Trophoblast cell (in vitro differentiated cells and primary cell): ENCODE measurements around the gene RASA2.

Experiments
- DNase-seq, 2 donors: peaks; one replicate each; pipeline ENCODE4 v3.0.0-alpha.2; 2016
- H2AFZ ChIP-seq: 2 replicates; pipeline ENCODE4 v1.6.1; 2013; ENCODE audit warnings: low read length, moderate library complexity, mild to moderate bottlenecking; ENCODE audit not compliant: insufficient read depth, poor library complexity
- H2AK5ac ChIP-seq: 2 replicates; pipeline ENCODE4 v1.6.1; 2013; ENCODE audit warnings: mild to moderate bottlenecking, low read length
- H2BK120ac ChIP-seq: 2 replicates; pipeline ENCODE4 v1.6.1; 2013; ENCODE audit warnings: low read length, mild to moderate bottlenecking, moderate library complexity; ENCODE audit not compliant: insufficient read depth, poor library complexity
- H2BK12ac ChIP-seq: 2 replicates; pipeline ENCODE4 v1.6.1; 2013; ENCODE audit warnings: mild to moderate bottlenecking, low read length, moderate library complexity
- H2BK5ac ChIP-seq: 2 replicates; pipeline ENCODE4 v1.6.1; 2013; ENCODE audit warnings: low read length, low read depth, moderate library complexity, mild to moderate bottlenecking; ENCODE audit not compliant: poor library complexity
- H3K14ac ChIP-seq: 2 replicates; pipeline ENCODE4 v1.6.1; 2013; ENCODE audit warnings: mild to moderate bottlenecking, low read length
- H3K18ac ChIP-seq: 2 replicates; pipeline ENCODE4 v1.6.1; 2013; ENCODE audit warnings: mild to moderate bottlenecking, low read length
- H3K23ac ChIP-seq: 2 replicates; pipeline ENCODE4 v1.6.1; 2013; ENCODE audit warnings: low read length
- H3K27ac ChIP-seq: 2 replicates; pipeline ENCODE4 v1.5.1; 2013; ENCODE audit warnings: low read depth, mild to moderate bottlenecking, inconsistent platforms, low read length, moderate library complexity
- H3K27me3 ChIP-seq: 2 replicates; pipeline ENCODE4 v1.6.1; 2013; ENCODE audit warnings: inconsistent platforms, mild to moderate bottlenecking, low read length, moderate library complexity; ENCODE audit not compliant: insufficient read depth
- H3K36me3 ChIP-seq, 2 experiments: 1 replicate in 1 of 2; 2 replicates in 1 of 2; pipeline ENCODE4 v1.6.1; 2013; ENCODE audit warnings: low read length in 2 of 2, mild to moderate bottlenecking in 2 of 2, moderate library complexity in 1 of 2; ENCODE audit not compliant: insufficient read depth in 2 of 2, control insufficient read depth in 1 of 2
- H3K4ac ChIP-seq: 2 replicates; pipeline ENCODE4 v1.6.1; 2013; ENCODE audit warnings: low read depth, mild to moderate bottlenecking, low read length, moderate library complexity
- H3K4me1 ChIP-seq, 2 experiments: 1 replicate in 1 of 2; 2 replicates in 1 of 2; pipeline ENCODE4 v1.6.1; 2013; ENCODE audit warnings: low read length in 2 of 2, mild to moderate bottlenecking in 2 of 2, moderate library complexity in 1 of 2; ENCODE audit not compliant: insufficient read depth in 2 of 2, control insufficient read depth in 1 of 2
- H3K4me2 ChIP-seq: 2 replicates; pipeline ENCODE4 v1.6.1; 2013; ENCODE audit warnings: inconsistent platforms, mild to moderate bottlenecking, low read length, moderate library complexity
- H3K4me3 ChIP-seq: 2 replicates; pipeline ENCODE4 v1.5.1; 2013; ENCODE audit warnings: mild to moderate bottlenecking, low read depth, low read length, inconsistent platforms
- H3K79me1 ChIP-seq: one replicate; pipeline ENCODE4 v1.6.1; 2013; ENCODE audit warnings: low read length
- H3K79me2 ChIP-seq: 2 replicates; pipeline ENCODE4 v1.6.1; 2013; ENCODE audit warnings: low read length, mild to moderate bottlenecking; ENCODE audit not compliant: control insufficient read depth, insufficient read depth, poor library complexity
- H3K9ac ChIP-seq: 2 replicates; pipeline ENCODE4 v1.6.1; 2013; ENCODE audit warnings: mild to moderate bottlenecking, low read length
- H3K9me3 ChIP-seq: 2 replicates; pipeline ENCODE4 v1.6.1; 2013; ENCODE audit warnings: low read depth, mild to moderate bottlenecking, control low read depth, inconsistent platforms, low read length; ENCODE audit not compliant: insufficient read depth
- H4K12ac ChIP-seq: 2 replicates; pipeline ENCODE4 v1.6.1; 2013; ENCODE audit warnings: low read depth, mild to moderate bottlenecking, low read length, moderate library complexity
- H4K8ac ChIP-seq: 2 replicates; pipeline ENCODE4 v1.6.1; 2013; ENCODE audit warnings: low read depth, mild to moderate bottlenecking, low read length, moderate library complexity
- H4K91ac ChIP-seq: one replicate; pipeline ENCODE4 v1.6.1; 2013; ENCODE audit warnings: low read depth, mild to moderate bottlenecking, low read length, moderate library complexity
- WGBS: extraction: QIAGEN DNeasy Blood & Tissue Kit; methylation state at CpG from one replicate; pipeline ENCODE4 v1.1.7; 2013; ENCODE audit warnings: missing lambda C conversion rate; ENCODE audit not compliant: insufficient read length, insufficient coverage; ENCODE audit errors: extremely low coverage; 5-methylcytosine and 5-hydroxymethylcytosine counted together

Gene RASA2

DNA sequence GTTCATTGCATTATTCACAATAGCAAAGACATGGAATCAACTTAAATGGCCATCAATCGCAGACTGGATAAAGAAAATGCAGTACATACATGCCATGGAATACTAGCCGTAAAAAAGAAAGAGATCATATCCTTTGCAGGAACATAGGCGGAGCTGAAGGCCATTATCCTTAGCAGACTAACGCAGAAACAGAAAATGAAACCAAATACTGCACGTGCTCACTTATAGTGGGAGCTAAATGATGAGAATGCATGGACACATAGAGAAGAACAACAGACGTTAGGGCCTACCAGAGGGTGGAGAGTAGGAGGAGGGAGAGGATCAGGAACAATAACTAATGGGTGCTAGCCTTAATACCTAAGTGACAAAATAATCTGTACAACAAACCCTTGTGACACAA lies 57.9 kb downstream of the RASA2 start:
- no peak overlapping the region for H2BK120ac ChIP-seq
- no peak overlapping the region for H4K8ac ChIP-seq
- H2BK12ac ChIP-seq = no peak overlapping the region
- H3K27me3 ChIP-seq = no peaks in the 10 kb centered on the region
- H3K9me3 ChIP-seq = no peaks in the 10 kb centered on the region
- no peak overlapping the region for H4K12ac ChIP-seq
- H2AFZ ChIP-seq = no peak overlapping the region
- no CpG with 5 or more reads among the region's 6 CpGs for WGBS
- H3K79me2 ChIP-seq = no peaks in the 10 kb centered on the region
- H3K79me1 ChIP-seq = no peaks in the 10 kb centered on the region
- H3K14ac ChIP-seq = no peak overlapping the region
- H3K9ac ChIP-seq = no peak overlapping the region
- no peak overlapping the region for H2AK5ac ChIP-seq
- H3K4me3 ChIP-seq = no peak overlapping the region
- peaks cover 0 to 2% of the 10 kb centered on the region in 2 experiments for H3K36me3 ChIP-seq
- H2BK5ac ChIP-seq = no peak overlapping the region
- H3K18ac ChIP-seq = no peak overlapping the region
- H3K23ac ChIP-seq = no peak overlapping the region
- H3K4ac ChIP-seq = no peak overlapping the region
- no peak overlapping the region for H3K27ac ChIP-seq
- H4K91ac ChIP-seq = no peak overlapping the region
- no peaks in the 10 kb centered on the region for H3K4me1 ChIP-seq
- peak in 1 of 2 donors; percentile 43 for DNase-seq
- no peak overlapping the region for H3K4me2 ChIP-seq

DNA sequence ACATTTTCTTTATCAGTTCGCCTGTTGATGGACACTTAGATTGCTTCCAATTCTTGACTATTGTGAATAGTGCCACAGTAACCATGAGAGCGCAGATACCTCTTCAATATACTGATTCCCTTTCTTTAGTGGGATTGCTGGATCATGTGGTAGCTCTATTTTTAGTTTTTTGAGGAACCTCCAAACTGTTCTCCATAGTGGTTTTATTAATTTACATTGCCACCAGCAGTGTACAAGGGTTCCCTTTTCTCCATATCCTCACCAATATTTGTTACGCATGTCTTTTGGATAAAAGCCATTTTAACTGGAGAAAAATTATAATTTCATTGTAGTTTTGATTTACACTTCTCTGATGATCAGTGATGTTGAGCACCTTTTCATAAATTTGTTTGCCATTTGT lies 59.3 kb downstream of the RASA2 start:
- Histone ChIP-seq H2AK5ac (no peak overlapping the region), H2AFZ (no peak overlapping the region), H3K27me3 (no peaks in the 10 kb centered on the region), H2BK5ac (no peak overlapping the region), H3K18ac (no peak overlapping the region), H3K79me2 (no peaks in the 10 kb centered on the region), H3K23ac (no peak overlapping the region), H3K4me3 (no peak overlapping the region), H3K79me1 (no peaks in the 10 kb centered on the region), H2BK120ac (no peak overlapping the region), H4K91ac (no peak overlapping the region), H3K4me2 (no peak overlapping the region), H2BK12ac (no peak overlapping the region), H3K4ac (no peak overlapping the region), H3K4me1 (no peaks in the 10 kb centered on the region), H3K9ac (no peak overlapping the region), H4K12ac (no peak overlapping the region), H4K8ac (no peak overlapping the region), H3K36me3 (peaks cover 0 to 2% of the 10 kb centered on the region in 2 experiments), H3K14ac (no peak overlapping the region), H3K27ac (no peak overlapping the region), H3K9me3 (no peaks in the 10 kb centered on the region)
- WGBS = no CpG with 5 or more reads among the region's 3 CpGs
- DNase-seq = no peak

DNA sequence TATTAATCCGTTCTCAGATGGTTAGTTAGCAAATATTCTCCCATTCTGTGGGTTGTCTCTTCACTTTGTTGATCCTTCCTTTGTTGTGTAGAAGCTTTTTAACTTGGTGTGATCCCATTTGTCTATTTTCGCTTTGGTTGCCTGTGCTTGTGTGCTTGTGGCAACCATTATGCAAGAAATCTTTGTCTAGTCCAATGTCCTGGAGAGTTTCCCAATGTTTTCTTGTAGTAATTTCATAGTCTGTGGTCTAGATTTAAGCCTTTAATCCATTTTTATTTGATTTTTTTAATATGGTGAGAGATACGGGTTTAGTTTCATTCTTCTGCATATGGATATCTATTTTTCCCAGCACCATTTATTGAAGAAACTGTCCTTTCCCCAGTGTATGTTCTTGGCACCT lies 59.8 kb downstream of the RASA2 start:
- Histone ChIP-seq H2AK5ac (no peak overlapping the region), H2BK12ac (no peak overlapping the region), H3K23ac (no peak overlapping the region), H3K36me3 (peaks cover 0 to 2% of the 10 kb centered on the region in 2 experiments), H3K9me3 (no peaks in the 10 kb centered on the region), H3K14ac (no peak overlapping the region), H4K91ac (no peak overlapping the region), H3K4me3 (no peak overlapping the region), H2BK5ac (no peak overlapping the region), H2BK120ac (no peak overlapping the region), H2AFZ (no peak overlapping the region), H3K27ac (no peak overlapping the region), H3K4ac (no peak overlapping the region), H3K18ac (no peak overlapping the region), H4K8ac (no peak overlapping the region), H3K79me1 (no peaks in the 10 kb centered on the region), H3K9ac (no peak overlapping the region), H4K12ac (no peak overlapping the region), H3K27me3 (no peaks in the 10 kb centered on the region), H3K4me1 (no peaks in the 10 kb centered on the region), H3K4me2 (no peak overlapping the region), H3K79me2 (no peaks in the 10 kb centered on the region)
- no CpG with 5 or more reads among the region's 3 CpGs for WGBS
- no peak for DNase-seq

DNA sequence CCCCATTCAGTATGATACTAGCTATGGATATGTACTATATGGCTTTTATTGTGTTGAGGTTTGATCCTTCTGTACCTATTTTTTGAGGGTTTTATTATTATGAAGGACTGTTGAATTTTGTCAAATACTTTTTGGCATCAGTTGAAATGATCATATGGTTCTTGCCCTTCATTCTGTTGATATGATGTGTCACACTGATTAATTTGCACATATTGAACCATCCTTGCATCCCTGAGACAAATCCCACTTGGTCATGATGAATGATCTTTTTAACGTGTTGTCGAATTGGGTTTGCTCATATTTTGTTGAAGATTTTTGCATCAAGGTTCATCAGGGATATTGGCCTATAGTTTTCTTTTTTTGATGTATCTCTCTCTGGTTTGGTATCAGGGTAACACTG lies 61.0 kb downstream of the RASA2 start:
- H2AFZ ChIP-seq = no peak overlapping the region
- no peak overlapping the region for H2BK5ac ChIP-seq
- H3K4me2 ChIP-seq = no peak overlapping the region
- WGBS = no CpG with 5 or more reads among the region's 2 CpGs
- no peak overlapping the region for H2BK12ac ChIP-seq
- no peak overlapping the region for H3K27ac ChIP-seq
- no peak for DNase-seq
- H3K18ac ChIP-seq = no peak overlapping the region
- H2AK5ac ChIP-seq = no peak overlapping the region
- no peak overlapping the region for H4K91ac ChIP-seq
- no peak overlapping the region for H4K8ac ChIP-seq
- H3K36me3 ChIP-seq = peaks cover 0 to 2% of the 10 kb centered on the region in 2 experiments
- no peaks in the 10 kb centered on the region for H3K79me1 ChIP-seq
- H3K14ac ChIP-seq = no peak overlapping the region
- no peak overlapping the region for H3K23ac ChIP-seq
- no peak overlapping the region for H3K4ac ChIP-seq
- H3K79me2 ChIP-seq = no peaks in the 10 kb centered on the region
- H3K27me3 ChIP-seq = no peaks in the 10 kb centered on the region
- H2BK120ac ChIP-seq = no peak overlapping the region
- H3K4me1 ChIP-seq = no peaks in the 10 kb centered on the region
- no peaks in the 10 kb centered on the region for H3K9me3 ChIP-seq
- H3K4me3 ChIP-seq = no peak overlapping the region
- H4K12ac ChIP-seq = no peak overlapping the region
- no peak overlapping the region for H3K9ac ChIP-seq
